ENCODE results near the gene GPR143.
"Not testable (repeated sequence)": the region's sequence is repeated elsewhere in the genome, so short reads cannot be mapped to it uniquely, and the experiment has no call there.

- TF ChIP-seq, protein P1, sequence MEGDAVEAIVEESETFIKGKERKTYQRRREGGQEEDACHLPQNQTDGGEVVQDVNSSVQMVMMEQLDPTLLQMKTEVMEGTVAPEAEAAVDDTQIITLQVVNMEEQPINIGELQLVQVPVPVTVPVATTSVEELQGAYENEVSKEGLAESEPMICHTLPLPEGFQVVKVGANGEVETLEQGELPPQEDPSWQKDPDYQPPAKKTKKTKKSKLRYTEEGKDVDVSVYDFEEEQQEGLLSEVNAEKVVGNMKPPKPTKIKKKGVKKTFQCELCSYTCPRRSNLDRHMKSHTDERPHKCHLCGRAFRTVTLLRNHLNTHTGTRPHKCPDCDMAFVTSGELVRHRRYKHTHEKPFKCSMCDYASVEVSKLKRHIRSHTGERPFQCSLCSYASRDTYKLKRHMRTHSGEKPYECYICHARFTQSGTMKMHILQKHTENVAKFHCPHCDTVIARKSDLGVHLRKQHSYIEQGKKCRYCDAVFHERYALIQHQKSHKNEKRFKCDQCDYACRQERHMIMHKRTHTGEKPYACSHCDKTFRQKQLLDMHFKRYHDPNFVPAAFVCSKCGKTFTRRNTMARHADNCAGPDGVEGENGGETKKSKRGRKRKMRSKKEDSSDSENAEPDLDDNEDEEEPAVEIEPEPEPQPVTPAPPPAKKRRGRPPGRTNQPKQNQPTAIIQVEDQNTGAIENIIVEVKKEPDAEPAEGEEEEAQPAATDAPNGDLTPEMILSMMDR (IDR thresholded peaks at IDR 0.05; ENCODE audit: low read depth, low read length, missing input control), result not testable (repeated sequence)
- not testable (repeated sequence) for TF ChIP-seq EGR1 (IDR thresholded peaks at IDR 0.05; ENCODE audit: low read depth in 2 of 2); JUND (IDR thresholded peaks at IDR 0.05); REST (IDR thresholded peaks at IDR 0.05); FOXA1 (IDR thresholded peaks at IDR 0.05); RAD21 (IDR thresholded peaks at IDR 0.05)
- TF ChIP-seq, protein P2, sequence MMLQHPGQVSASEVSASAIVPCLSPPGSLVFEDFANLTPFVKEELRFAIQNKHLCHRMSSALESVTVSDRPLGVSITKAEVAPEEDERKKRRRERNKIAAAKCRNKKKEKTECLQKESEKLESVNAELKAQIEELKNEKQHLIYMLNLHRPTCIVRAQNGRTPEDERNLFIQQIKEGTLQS (IDR thresholded peaks at IDR 0.05), result not testable (repeated sequence)
Measured at GRCh38 chrX:9768321-9768839, 2.7 kb upstream of the GPR143 start.
